Measurements from ENCODE around the gene TULP1.
A peak's percentile ranks its signal among the peaks of the same experiment; 100 is the strongest.
"Not testable (repeated sequence)": the region's sequence is repeated elsewhere in the genome, so short reads cannot be mapped to it uniquely, and the experiment has no call there.

TULP1 gene

GRCh38 chr6:35512740-35513139 is at the start of gene TULP1:
TSS of gene TULP1 (minus strand) at chr6:35512896. CDS start at chr6:35512858, 38 bp downstream.
- DNase-seq = no peak

- DNase-seq = peak; percentile 62
These were observed 49.4 kb upstream of the TULP1 start for GRCh38 chr6:35562060-35562459.

- no peak for DNase-seq
These were observed 48.4 kb upstream of the TULP1 start for GRCh38 chr6:35561113-35561512.

GRCh38 chr6:35558571-35558970 is 45.9 kb upstream of the TULP1 start:
- no peak for DNase-seq

- no peak for DNase-seq
These were observed 44.5 kb upstream of the TULP1 start for GRCh38 chr6:35557239-35557638.

GRCh38 chr6:35554811-35555210 is 42.1 kb upstream of the TULP1 start:
- DNase-seq = no peak

- DNase-seq = no peak
These were observed 40.6 kb upstream of the TULP1 start for GRCh38 chr6:35553315-35553714.

- no peak for DNase-seq
These were observed 39.7 kb upstream of the TULP1 start for GRCh38 chr6:35552285-35552917.

GRCh38 chr6:35550437-35550836 is 37.7 kb upstream of the TULP1 start:
- no peak for DNase-seq

GRCh38 chr6:35547676-35548075 is 35.0 kb upstream of the TULP1 start:
- DNase-seq = no peak

- no peak for DNase-seq
These were observed 32.2 kb upstream of the TULP1 start for GRCh38 chr6:35544769-35545361.

GRCh38 chr6:35543459-35544193 is 30.9 kb upstream of the TULP1 start:
- no peak for DNase-seq

- DNase-seq = no peak
These were observed 29.1 kb upstream of the TULP1 start for GRCh38 chr6:35541836-35542235.

- DNase-seq = no peak
These were observed 26.5 kb upstream of the TULP1 start for GRCh38 chr6:35539223-35539622.

GRCh38 chr6:35535847-35536246 is 23.2 kb upstream of the TULP1 start:
- DNase-seq = not testable (repeated sequence)

- no peak for DNase-seq
These were observed 21.9 kb upstream of the TULP1 start for GRCh38 chr6:35534407-35535170.

- no peak for DNase-seq
These were observed 21.3 kb upstream of the TULP1 start for GRCh38 chr6:35533981-35534380.

- no peak for DNase-seq
These were observed 19.4 kb upstream of the TULP1 start for GRCh38 chr6:35532126-35532525.

GRCh38 chr6:35524380-35525020 is 11.8 kb upstream of the TULP1 start:
- no peak for DNase-seq

- DNase-seq = peak; percentile 42
These were observed 10.3 kb upstream of the TULP1 start for GRCh38 chr6:35522660-35523658.

- no peak for DNase-seq
These were observed 9.5 kb upstream of the TULP1 start for GRCh38 chr6:35522151-35522550.

GRCh38 chr6:35521235-35521634 is 8.5 kb upstream of the TULP1 start:
- DNase-seq = no peak

Data from NCI-H345 (cell line).